Neural progenitor cell (in vitro differentiated cells): ENCODE data around the gene RLF.

ENCODE experiments used
- CTCF ChIP-seq: fragments of 200-600 bp; sonication (generic); IDR thresholded peaks from 2 replicates; pipeline ENCODE4 v1.5.1; 2017; ENCODE audit warnings: antibody characterized with exemption, mild to moderate bottlenecking
- EZH2 ChIP-seq: fragments of 200-600 bp; sonication (generic); IDR thresholded peaks from 2 replicates; pipeline ENCODE4 v1.6.1; 2017; ENCODE audit warnings: antibody characterized with exemption, mild to moderate bottlenecking, moderate library complexity

- TF ChIP-seq CTCF (no peak), EZH2 (no peak)
Measured at GRCh38 chr1:40251456-40251855, 90.3 kb downstream of the RLF start.
